ENCODE measurements around the gene RAB37.

Gene RAB37

GRCh38 chr17:74769266-74769855 lies 32.3 kb downstream of the RAB37 start:
- no peak for DNase-seq (ENCODE audit: extremely low read depth, low read depth)
- TF ChIP-seq, protein P1, sequence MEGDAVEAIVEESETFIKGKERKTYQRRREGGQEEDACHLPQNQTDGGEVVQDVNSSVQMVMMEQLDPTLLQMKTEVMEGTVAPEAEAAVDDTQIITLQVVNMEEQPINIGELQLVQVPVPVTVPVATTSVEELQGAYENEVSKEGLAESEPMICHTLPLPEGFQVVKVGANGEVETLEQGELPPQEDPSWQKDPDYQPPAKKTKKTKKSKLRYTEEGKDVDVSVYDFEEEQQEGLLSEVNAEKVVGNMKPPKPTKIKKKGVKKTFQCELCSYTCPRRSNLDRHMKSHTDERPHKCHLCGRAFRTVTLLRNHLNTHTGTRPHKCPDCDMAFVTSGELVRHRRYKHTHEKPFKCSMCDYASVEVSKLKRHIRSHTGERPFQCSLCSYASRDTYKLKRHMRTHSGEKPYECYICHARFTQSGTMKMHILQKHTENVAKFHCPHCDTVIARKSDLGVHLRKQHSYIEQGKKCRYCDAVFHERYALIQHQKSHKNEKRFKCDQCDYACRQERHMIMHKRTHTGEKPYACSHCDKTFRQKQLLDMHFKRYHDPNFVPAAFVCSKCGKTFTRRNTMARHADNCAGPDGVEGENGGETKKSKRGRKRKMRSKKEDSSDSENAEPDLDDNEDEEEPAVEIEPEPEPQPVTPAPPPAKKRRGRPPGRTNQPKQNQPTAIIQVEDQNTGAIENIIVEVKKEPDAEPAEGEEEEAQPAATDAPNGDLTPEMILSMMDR (IDR thresholded peaks at IDR 0.05; ENCODE audit: low read depth, low read length), result no peak

DNA sequence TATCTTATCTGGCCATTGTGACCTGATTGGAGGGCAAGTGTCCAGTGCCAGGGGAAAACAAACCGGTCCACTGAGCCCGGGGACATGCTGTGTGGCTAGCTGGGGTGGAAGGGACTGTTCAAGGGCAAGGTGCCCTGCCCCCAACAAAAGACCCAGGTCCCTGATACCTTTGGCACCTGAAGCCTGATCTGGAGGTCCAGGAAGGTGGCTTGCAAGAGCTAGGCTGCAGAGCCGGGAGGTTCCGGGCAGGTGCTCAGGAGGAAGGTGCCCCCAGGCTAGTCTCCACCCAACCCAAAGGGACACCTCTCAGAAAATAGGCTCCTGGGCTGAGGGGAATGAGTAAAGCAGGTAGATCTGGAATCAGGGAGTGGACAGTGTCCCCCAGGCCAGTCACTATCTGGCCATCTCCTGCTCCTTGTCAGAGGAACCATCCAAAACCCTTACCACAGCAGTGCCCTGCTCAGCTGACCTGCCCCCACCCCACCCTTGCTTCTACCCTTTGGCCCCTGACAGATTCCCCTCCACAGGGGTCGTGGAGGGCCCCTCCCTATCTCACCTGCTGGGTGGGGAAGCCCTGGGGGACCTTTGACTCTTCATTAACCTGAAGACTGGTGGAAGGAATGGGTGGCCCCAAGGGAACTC lies 32.9 kb downstream of the RAB37 start:
- TF ChIP-seq, protein P1 (IDR thresholded peaks at IDR 0.05; ENCODE audit: low read depth, low read length), result no peak
- DNase-seq (ENCODE audit: extremely low read depth, low read depth), result no peak

- TF ChIP-seq, protein P1 (IDR thresholded peaks at IDR 0.05; ENCODE audit: low read depth, low read length), result peak; percentile 57
- no peak for DNase-seq (ENCODE audit: extremely low read depth, low read depth)
Measured at GRCh38 chr17:74770498-74771318, 33.7 kb downstream of the RAB37 start.

GRCh38 chr17:74771319-74771914 lies 34.4 kb downstream of the RAB37 start:
- TF ChIP-seq, protein P1 (IDR thresholded peaks at IDR 0.05; ENCODE audit: low read depth, low read length), result no peak

GRCh38 chr17:74772053-74772452 lies 35.0 kb downstream of the RAB37 start:
- no peak for DNase-seq (ENCODE audit: extremely low read depth, low read depth)
- TF ChIP-seq, protein P1 (IDR thresholded peaks at IDR 0.05; ENCODE audit: low read depth, low read length), result no peak

More at GRCh38 chr17:74771319-74771914, 34.4 kb downstream of the RAB37 start:
- DNase-seq (ENCODE audit: extremely low read depth, low read depth), result no peak

GRCh38 chr17:74773414-74773813 lies 36.4 kb downstream of the RAB37 start:
- DNase-seq (ENCODE audit: extremely low read depth, low read depth), result no peak
- TF ChIP-seq, protein P1 (IDR thresholded peaks at IDR 0.05; ENCODE audit: low read depth, low read length), result no peak

Measured in AG09319 (cell line).